ENCODE data around the gene CCDC169.
"Not testable (repeated sequence)": the region's sequence is repeated elsewhere in the genome, so short reads cannot be mapped to it uniquely, and the experiment has no call there.

Gene CCDC169

GRCh38 chr13:36297366-36298338 lies at the start of gene CCDC169:
TSS of gene CCDC169 (minus strand) at chr13:36297814. CDS start at chr13:36297719, 95 bp downstream.
- DNase-seq = peak; percentile 58

- DNase-seq = peak; percentile 91
Measured at GRCh38 chr13:36346222-36347083, 48.8 kb upstream of the CCDC169 start, which contains the start of gene SPART. TSS of gene SPART (minus strand) at chr13:36346394. CDS start at chr13:36335830, 10,564 bp downstream.

GRCh38 chr13:36345438-36346221 lies 48.0 kb upstream of the CCDC169 start:
- peak; percentile 59 for DNase-seq

- no peak for DNase-seq
Measured at GRCh38 chr13:36344886-36345437, 47.3 kb upstream of the CCDC169 start.

GRCh38 chr13:36344173-36344572 lies 46.6 kb upstream of the CCDC169 start:
- no peak for DNase-seq

GRCh38 chr13:36343766-36344165 lies 46.2 kb upstream of the CCDC169 start:
- DNase-seq = no peak

GRCh38 chr13:36342715-36343114 lies 45.1 kb upstream of the CCDC169 start:
- no peak for DNase-seq

GRCh38 chr13:36341718-36342117 lies 44.1 kb upstream of the CCDC169 start:
- no peak for DNase-seq

GRCh38 chr13:36339600-36340155 lies 42.1 kb upstream of the CCDC169 start:
- no peak for DNase-seq

GRCh38 chr13:36337938-36338641 lies 40.5 kb upstream of the CCDC169 start:
- DNase-seq = no peak

- DNase-seq = no peak
Measured at GRCh38 chr13:36332986-36333385, 35.4 kb upstream of the CCDC169 start.

- not testable (repeated sequence) for DNase-seq
Measured at GRCh38 chr13:36332255-36332654, 34.6 kb upstream of the CCDC169 start.

- no peak for DNase-seq
Measured at GRCh38 chr13:36331280-36331679, 33.7 kb upstream of the CCDC169 start.

GRCh38 chr13:36329361-36329760 lies 31.7 kb upstream of the CCDC169 start:
- DNase-seq = no peak

- DNase-seq = no peak
Measured at GRCh38 chr13:36328821-36329220, 31.2 kb upstream of the CCDC169 start.

GRCh38 chr13:36325912-36326311 lies 28.3 kb upstream of the CCDC169 start:
- no peak for DNase-seq

GRCh38 chr13:36324881-36325280 lies 27.3 kb upstream of the CCDC169 start:
- DNase-seq = not testable (repeated sequence)

GRCh38 chr13:36323951-36324566 lies 26.4 kb upstream of the CCDC169 start:
- no peak for DNase-seq

GRCh38 chr13:36323408-36323807 lies 25.8 kb upstream of the CCDC169 start:
- no peak for DNase-seq

- DNase-seq = not testable (repeated sequence)
Measured at GRCh38 chr13:36319793-36320192, 22.2 kb upstream of the CCDC169 start.
